ENCODE results near the gene FGD3. TPM values are rescaled to one million over a fixed set of nuclear protein-coding genes. Genes with fewer than 3 reads are reported as not detected.

The FGD3 gene
- total RNA-seq: under 0.01 TPM in 2 replicates

GRCh38 chr9:92947268-92948037 lies at the start of gene FGD3:
FGD3 (plus strand) TSS chr9:92947523; CDS start chr9:92976257, 28,734 bp downstream.

GRCh38 chr9:93058355-93059010 lies 111.2 kb downstream of the FGD3 start, which contains the start of gene SUSD3:
SUSD3 (plus strand) TSS chr9:93058701; CDS start chr9:93058743, 42 bp downstream.

Other genes with a start within 250 kb of the FGD3 start
- gene BICD2, start 182.7 kb upstream of the FGD3 start, total RNA-seq: 33.7 and 36.0 TPM in 2 replicates
- 3.1 and 5.7 TPM in 2 replicates for gene ZNF484, start 69.5 kb upstream of the FGD3 start, total RNA-seq
- gene SUSD3, start 111.2 kb downstream of the FGD3 start, total RNA-seq: 2.8 and 8.9 TPM in 2 replicates
- 76.9 and 94.8 TPM in 2 replicates for gene CARD19, start 148.7 kb downstream of the FGD3 start, total RNA-seq
- gene NINJ1, start 186.7 kb downstream of the FGD3 start, total RNA-seq: 66.6 and 75.7 TPM in 2 replicates
- gene WNK2, start 236.6 kb downstream of the FGD3 start, total RNA-seq: 0.13 and 0.33 TPM in 2 replicates